GM12878 (cell line): ENCODE data around the gene EIF2S2. TPM values are rescaled to one million over a fixed set of nuclear protein-coding genes. Genes with fewer than 3 reads are reported as not detected.
A peak's percentile ranks its signal among the peaks of the same experiment; 100 is the strongest.

Experiments used
- ATAC-seq: fragments of 200-7000 bp; cut with Tn5 transposase; 3 replicates; pipeline ENCODE4 v1.9.1; 2020; ENCODE audit warnings: mild to moderate bottlenecking, moderate library complexity
- BruUV-seq: library from RNA; stranded (reverse); fragments of 400-500 nt; replicated peaks from 2 replicates; lab custom pipeline; 2021; lab: Mats Ljungman, UMichigan
- CTCF ChIA-PET: fragments of 300-600 bp; sonication (Branson Sonifier 250); formaldehyde crosslinking; extraction: SDS; loops from one replicate; lab custom pipeline; 2021; ENCODE audit warnings: inconsistent platforms; lab: Yijun Ruan, JAX
- POLR2A ChIA-PET: fragments of 350-600 bp; formaldehyde crosslinking; extraction: SDS; loops from one replicate; lab custom pipeline; 2021; ENCODE audit warnings: inconsistent platforms; lab: Charles Lee
- RAD21 ChIA-PET: fragments of 300-600 bp; sonication (Branson Sonifier 250); formaldehyde crosslinking; loops from one replicate; lab custom pipeline; 2023; ENCODE audit warnings: antibody characterized with exemption; ENCODE audit not compliant: unreplicated experiment; lab: Charles Lee
- SMC1A ChIA-PET: fragments of 300-600 bp; sonication (Branson Sonifier 250); formaldehyde crosslinking; loops from one replicate; lab custom pipeline; 2023; ENCODE audit not compliant: unreplicated experiment, uncharacterized antibody; lab: Charles Lee
- DNase-seq: peaks from one replicate; pipeline ENCODE4 v3.0.0-alpha.2; 2011; ENCODE audit warnings: low read depth, low spot score
- FAIRE-seq: peaks from 3 replicates; lab custom pipeline; 2011; peaks lifted over from hg19 to GRCh38; lab: Jason Lieb, UNC
- H2AFZ ChIP-seq: 2 replicates; pipeline ENCODE4 v1.6.0; 2011; ENCODE audit warnings: low read depth, low read length, control low read depth; ENCODE audit not compliant: control insufficient read depth
- H3K27ac ChIP-seq: 2 replicates; pipeline ENCODE4 v1.5.1; 2011; ENCODE audit warnings: control low read depth; ENCODE audit not compliant: control insufficient read depth, insufficient read depth
- H3K27me3 ChIP-seq, 2 experiments: replicated peaks in 1 of 2; 2 replicates each; pipeline versions ENCODE4 v1.6.0 to v1.6.1; 2011; ENCODE audit warnings: low read length in 1 of 2; ENCODE audit not compliant: control insufficient read depth in 2 of 2, insufficient read depth in 2 of 2
- H3K36me3 ChIP-seq, 2 experiments: 2 replicates each; pipeline ENCODE4 v1.5.1; 2011; ENCODE audit warnings: low read length in 1 of 2; ENCODE audit not compliant: control insufficient read depth in 2 of 2, insufficient read depth in 2 of 2
- H3K4me1 ChIP-seq: 2 replicates; pipeline ENCODE4 v1.6.1; 2011; ENCODE audit warnings: mild to moderate bottlenecking, low read length, moderate library complexity, mixed read lengths; ENCODE audit not compliant: control insufficient read depth, insufficient read depth
- H3K4me2 ChIP-seq: 2 replicates; pipeline ENCODE4 v1.6.0; 2011; ENCODE audit warnings: control low read depth; ENCODE audit not compliant: control insufficient read depth, insufficient read depth
- H3K4me3 ChIP-seq: fragments of 200-600 bp; sonication (generic); 2 replicates; pipeline ENCODE4 v1.5.1; 2016
- H3K79me2 ChIP-seq: 2 replicates; pipeline ENCODE4 v1.6.0; 2011; ENCODE audit warnings: low read length; ENCODE audit not compliant: control insufficient read depth, insufficient read depth
- H3K9ac ChIP-seq: 2 replicates; pipeline ENCODE4 v1.8.0; 2011; ENCODE audit warnings: low read length, control low read depth, mixed read lengths; ENCODE audit not compliant: control insufficient read depth, insufficient read depth
- H3K9me3 ChIP-seq: replicated peaks from 3 replicates; pipeline ENCODE4 v1.5.1; 2011; ENCODE audit warnings: mild to moderate bottlenecking, low read length; ENCODE audit not compliant: control insufficient read depth, insufficient read depth
- H4K20me1 ChIP-seq: 2 replicates; pipeline ENCODE4 v1.6.0; 2011; ENCODE audit not compliant: control insufficient read depth, insufficient read depth
- EZH2 ChIP-seq: IDR thresholded peaks from 2 replicates; pipeline ENCODE4 v1.6.1; 2012; ENCODE audit warnings: low read depth, mild to moderate bottlenecking, control low read depth, inconsistent platforms, low read length, borderline replicate concordance; ENCODE audit not compliant: control insufficient read depth
- POLR2A ChIP-seq: IDR thresholded peaks from 2 replicates; pipeline ENCODE4 v1.6.1; 2011; ENCODE audit warnings: low read depth, mild to moderate bottlenecking, low read length
- SIX5 ChIP-seq: IDR thresholded peaks from 2 replicates; pipeline ENCODE4 v1.6.1; 2011; ENCODE audit warnings: mild to moderate bottlenecking, low read depth, low read length, moderate library complexity; ENCODE audit not compliant: severe bottlenecking
- SREBF1 ChIP-seq: IDR thresholded peaks from 2 replicates; pipeline ENCODE4 v1.6.1; 2012; ENCODE audit warnings: mild to moderate bottlenecking, low read length
- WRNIP1 ChIP-seq: IDR thresholded peaks from 2 replicates; pipeline ENCODE4 v1.6.1; 2011; ENCODE audit warnings: low read depth, low read length, improper control_type of control experiment, borderline replicate concordance
- WGBS: methylation state at CpG from one replicate; pipeline ENCODE4 v1.1.6; 2016; ENCODE audit warnings: low lambda C conversion rate; ENCODE audit not compliant: insufficient replicate concordance, insufficient coverage; ENCODE audit errors: missing lambda C conversion rate; 5-methylcytosine and 5-hydroxymethylcytosine counted together
- in situ Hi-C: fragments of 300-500 bp; cut with MboI; formaldehyde crosslinking; loops from 9 replicates; pipeline ENCODE4 v1.14.3; 2018; ENCODE audit warnings: mixed read lengths
- intact Hi-C: fragments of 100-400 bp; cut with micrococcal nuclease; formaldehyde crosslinking; loops from one replicate; pipeline ENCODE4 v1.14.2; 2022; ENCODE audit not compliant: unreplicated experiment
- polyA plus RNA-seq, 11 experiments: library from polyadenylated mRNA; depleted of rRNA in 4 of 11; unstranded in 6 of 11; stranded (reverse) in 5 of 11; fragments of >200 nt; fragmentation: Nextera tagmentation in 4 of 11; fragmentation: Illumina TruSeq in 1 of 11; extraction: Ambion mirVana in 4 of 11; extraction: Trizol in 1 of 11; gene quantifications; 1 replicate in 1 of 11; 2 replicates in 10 of 11; pipeline versions ENCODE4 v1.2.1 to v1.2.3, GENCODE V29; 2011 to 2016; ENCODE audit warnings: inconsistent platforms in 2 of 11, missing spikeins in 2 of 11, low read depth in 1 of 11
- total RNA-seq, 4 experiments: library from RNA; depleted of rRNA in 3 of 4; stranded (reverse); fragments of >200 nt in 3 of 4; fragmentation: Illumina TruSeq in 1 of 4; extraction: Trizol in 1 of 4; gene quantifications; 2 replicates each; pipeline versions ENCODE4 v1.2.1 to v1.2.3, GENCODE V29; 2013 to 2021
- TF ChIP-seq, protein P1 (sequence below), 3 experiments: IDR thresholded peaks in 2 of 3; conservative IDR thresholded peaks in 1 of 3; 2 replicates each; pipeline ENCODE4 v1.5.1; 2011; ENCODE audit warnings: low read depth in 3 of 3, low read length in 3 of 3, mild to moderate bottlenecking in 3 of 3, control low read depth in 2 of 3, moderate library complexity in 2 of 3, inconsistent platforms in 1 of 3, mixed read lengths in 1 of 3; ENCODE audit not compliant: control insufficient read depth in 2 of 3, insufficient read depth in 1 of 3; ENCODE audit errors: extremely low read depth in 1 of 3
- TF ChIP-seq, protein P2 (sequence below): fragments of 450-650 bp; IDR thresholded peaks from 2 replicates; pipeline ENCODE4 v1.6.1; 2017; ENCODE audit warnings: mild to moderate bottlenecking, moderate library complexity

EIF2S2 gene
- total and polyA plus RNA-seq, 10 of the 15 experiments (the other 5 are each of a cell fraction or from before 2014, with no cell fraction given) = 60.2 to 153 (median 84.3) TPM

DNA sequence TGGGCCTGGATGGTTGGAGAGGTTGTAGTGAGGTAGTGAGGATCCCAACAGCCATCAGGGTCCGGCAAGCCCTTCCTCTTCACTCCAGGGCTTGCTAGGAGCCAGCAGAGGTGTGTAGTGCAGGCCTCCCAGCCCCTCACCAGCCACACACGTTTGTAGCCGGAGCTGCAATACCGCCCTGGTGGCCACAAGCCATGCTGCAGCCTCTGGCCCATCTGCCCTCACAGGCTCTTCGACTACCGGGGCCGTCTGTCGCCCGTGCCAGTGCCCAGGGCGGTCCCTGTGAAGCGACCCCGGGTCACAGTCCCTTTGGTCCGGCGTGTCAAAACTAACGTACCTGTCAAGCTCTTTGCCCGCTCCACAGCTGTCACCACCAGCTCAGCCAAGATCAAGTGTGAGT, 36.4 kb downstream of the EIF2S2 start:
- ChIA-PET CTCF (no interaction called here), POLR2A (no interaction called here), SMC1A (no interaction called here), RAD21 (no interaction called here)
- Histone ChIP-seq H3K4me2 (no peak overlapping the region), H3K9ac (no peak overlapping the region), H3K4me3 (no peak overlapping the region), H3K4me1 (no peaks in the 10 kb centered on the region), H3K27ac (no peak overlapping the region), H2AFZ (no peak overlapping the region), H3K36me3 (peaks cover 24 to 41% of the 10 kb centered on the region in 2 experiments; a peak in 3 of 4 replicates), H3K27me3 (no peaks in the 10 kb centered on the region), H4K20me1 (no peaks in the 10 kb centered on the region), H3K9me3 (no peaks in the 10 kb centered on the region), H3K79me2 (no peaks in the 10 kb centered on the region; the same call in 1 of the 2 replicates)
- TF ChIP-seq, protein P1, sequence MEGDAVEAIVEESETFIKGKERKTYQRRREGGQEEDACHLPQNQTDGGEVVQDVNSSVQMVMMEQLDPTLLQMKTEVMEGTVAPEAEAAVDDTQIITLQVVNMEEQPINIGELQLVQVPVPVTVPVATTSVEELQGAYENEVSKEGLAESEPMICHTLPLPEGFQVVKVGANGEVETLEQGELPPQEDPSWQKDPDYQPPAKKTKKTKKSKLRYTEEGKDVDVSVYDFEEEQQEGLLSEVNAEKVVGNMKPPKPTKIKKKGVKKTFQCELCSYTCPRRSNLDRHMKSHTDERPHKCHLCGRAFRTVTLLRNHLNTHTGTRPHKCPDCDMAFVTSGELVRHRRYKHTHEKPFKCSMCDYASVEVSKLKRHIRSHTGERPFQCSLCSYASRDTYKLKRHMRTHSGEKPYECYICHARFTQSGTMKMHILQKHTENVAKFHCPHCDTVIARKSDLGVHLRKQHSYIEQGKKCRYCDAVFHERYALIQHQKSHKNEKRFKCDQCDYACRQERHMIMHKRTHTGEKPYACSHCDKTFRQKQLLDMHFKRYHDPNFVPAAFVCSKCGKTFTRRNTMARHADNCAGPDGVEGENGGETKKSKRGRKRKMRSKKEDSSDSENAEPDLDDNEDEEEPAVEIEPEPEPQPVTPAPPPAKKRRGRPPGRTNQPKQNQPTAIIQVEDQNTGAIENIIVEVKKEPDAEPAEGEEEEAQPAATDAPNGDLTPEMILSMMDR (IDR thresholded peaks at IDR 0.05 in 2 of 3, conservative IDR thresholded peaks at IDR 0.05 in 1 of 3; ENCODE audit: control insufficient read depth in 2 of 3, extremely low read depth in 1 of 3, insufficient read depth in 1 of 3, low read depth in 3 of 3, low read length in 3 of 3) = 0 out of 6 replicates have a peak, but pooled peaks of 1 of the 3 experiments have one; percentile 6
- TF ChIP-seq SREBF1 (no peak), POLR2A (0 out of 2 replicates have a peak, but pooled peaks have one; percentile 17), WRNIP1 (no peak), SIX5 (no peak), EZH2 (no peak)
- TF ChIP-seq, protein P2, sequence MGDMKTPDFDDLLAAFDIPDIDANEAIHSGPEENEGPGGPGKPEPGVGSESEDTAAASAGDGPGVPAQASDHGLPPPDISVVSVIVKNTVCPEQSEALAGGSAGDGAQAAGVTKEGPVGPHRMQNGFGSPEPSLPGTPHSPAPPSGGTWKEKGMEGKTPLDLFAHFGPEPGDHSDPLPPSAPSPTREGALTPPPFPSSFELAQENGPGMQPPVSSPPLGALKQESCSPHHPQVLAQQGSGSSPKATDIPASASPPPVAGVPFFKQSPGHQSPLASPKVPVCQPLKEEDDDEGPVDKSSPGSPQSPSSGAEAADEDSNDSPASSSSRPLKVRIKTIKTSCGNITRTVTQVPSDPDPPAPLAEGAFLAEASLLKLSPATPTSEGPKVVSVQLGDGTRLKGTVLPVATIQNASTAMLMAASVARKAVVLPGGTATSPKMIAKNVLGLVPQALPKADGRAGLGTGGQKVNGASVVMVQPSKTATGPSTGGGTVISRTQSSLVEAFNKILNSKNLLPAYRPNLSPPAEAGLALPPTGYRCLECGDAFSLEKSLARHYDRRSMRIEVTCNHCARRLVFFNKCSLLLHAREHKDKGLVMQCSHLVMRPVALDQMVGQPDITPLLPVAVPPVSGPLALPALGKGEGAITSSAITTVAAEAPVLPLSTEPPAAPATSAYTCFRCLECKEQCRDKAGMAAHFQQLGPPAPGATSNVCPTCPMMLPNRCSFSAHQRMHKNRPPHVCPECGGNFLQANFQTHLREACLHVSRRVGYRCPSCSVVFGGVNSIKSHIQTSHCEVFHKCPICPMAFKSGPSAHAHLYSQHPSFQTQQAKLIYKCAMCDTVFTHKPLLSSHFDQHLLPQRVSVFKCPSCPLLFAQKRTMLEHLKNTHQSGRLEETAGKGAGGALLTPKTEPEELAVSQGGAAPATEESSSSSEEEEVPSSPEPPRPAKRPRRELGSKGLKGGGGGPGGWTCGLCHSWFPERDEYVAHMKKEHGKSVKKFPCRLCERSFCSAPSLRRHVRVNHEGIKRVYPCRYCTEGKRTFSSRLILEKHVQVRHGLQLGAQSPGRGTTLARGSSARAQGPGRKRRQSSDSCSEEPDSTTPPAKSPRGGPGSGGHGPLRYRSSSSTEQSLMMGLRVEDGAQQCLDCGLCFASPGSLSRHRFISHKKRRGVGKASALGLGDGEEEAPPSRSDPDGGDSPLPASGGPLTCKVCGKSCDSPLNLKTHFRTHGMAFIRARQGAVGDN = no peak
- ATAC-seq (peak; percentile 31; the same call in 1 of the 3 replicates), DNase-seq (no peak), FAIRE-seq (no peak)
- WGBS = 93% methylated on average over 15 of the region's 16 CpGs
- no TSS peak for BruUV-seq
- in situ Hi-C loops (no loop called here), intact Hi-C loops (no loop called here)
